GM12801 (cell line): ENCODE results near the gene FBXO11.

ENCODE experiments used
- TF ChIP-seq, protein P1 (sequence below): IDR thresholded peaks from one replicate; pipeline ENCODE4 v1.5.1; 2011; ENCODE audit warnings: control low read depth; ENCODE audit not compliant: insufficient read length; ENCODE audit errors: extremely low read depth

Gene FBXO11

GRCh38 chr2:47891369-47892337 is 14.6 kb downstream of the FBXO11 start:
- TF ChIP-seq, protein P1, sequence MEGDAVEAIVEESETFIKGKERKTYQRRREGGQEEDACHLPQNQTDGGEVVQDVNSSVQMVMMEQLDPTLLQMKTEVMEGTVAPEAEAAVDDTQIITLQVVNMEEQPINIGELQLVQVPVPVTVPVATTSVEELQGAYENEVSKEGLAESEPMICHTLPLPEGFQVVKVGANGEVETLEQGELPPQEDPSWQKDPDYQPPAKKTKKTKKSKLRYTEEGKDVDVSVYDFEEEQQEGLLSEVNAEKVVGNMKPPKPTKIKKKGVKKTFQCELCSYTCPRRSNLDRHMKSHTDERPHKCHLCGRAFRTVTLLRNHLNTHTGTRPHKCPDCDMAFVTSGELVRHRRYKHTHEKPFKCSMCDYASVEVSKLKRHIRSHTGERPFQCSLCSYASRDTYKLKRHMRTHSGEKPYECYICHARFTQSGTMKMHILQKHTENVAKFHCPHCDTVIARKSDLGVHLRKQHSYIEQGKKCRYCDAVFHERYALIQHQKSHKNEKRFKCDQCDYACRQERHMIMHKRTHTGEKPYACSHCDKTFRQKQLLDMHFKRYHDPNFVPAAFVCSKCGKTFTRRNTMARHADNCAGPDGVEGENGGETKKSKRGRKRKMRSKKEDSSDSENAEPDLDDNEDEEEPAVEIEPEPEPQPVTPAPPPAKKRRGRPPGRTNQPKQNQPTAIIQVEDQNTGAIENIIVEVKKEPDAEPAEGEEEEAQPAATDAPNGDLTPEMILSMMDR: no peak

DNA sequence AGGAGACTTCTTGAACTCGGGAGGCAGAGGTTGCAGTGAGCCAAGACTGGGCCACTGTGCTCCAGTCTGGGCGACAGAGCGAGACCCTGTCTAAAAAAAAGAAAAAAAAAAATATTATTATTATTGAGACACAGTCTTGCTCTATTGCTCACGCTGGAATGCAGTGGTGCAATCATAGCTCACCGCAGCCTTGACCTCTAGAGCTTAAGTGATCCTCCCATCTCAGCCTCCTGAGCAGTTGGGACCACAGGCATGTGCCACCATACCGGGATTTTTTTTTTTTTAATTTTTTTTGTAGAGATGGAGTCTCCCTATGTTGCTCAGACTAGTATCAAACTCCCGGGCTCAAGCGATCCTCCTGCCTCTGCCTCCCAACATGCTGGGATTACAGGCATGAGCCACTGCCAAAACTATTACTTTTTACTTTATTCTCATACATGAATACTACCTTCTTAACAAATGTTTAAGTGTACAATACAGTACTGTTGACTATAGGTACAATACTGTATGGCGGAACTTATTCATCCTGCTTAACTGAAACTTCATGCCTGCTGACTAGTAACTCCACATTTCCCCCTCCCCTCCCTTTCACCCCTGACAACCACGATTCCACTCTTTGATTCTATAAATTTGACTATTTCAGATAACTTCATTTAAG is 15.5 kb downstream of the FBXO11 start:
- TF ChIP-seq, protein P1: no peak

GRCh38 chr2:47888581-47889280 is 17.6 kb downstream of the FBXO11 start:
- TF ChIP-seq, protein P1: no peak

DNA sequence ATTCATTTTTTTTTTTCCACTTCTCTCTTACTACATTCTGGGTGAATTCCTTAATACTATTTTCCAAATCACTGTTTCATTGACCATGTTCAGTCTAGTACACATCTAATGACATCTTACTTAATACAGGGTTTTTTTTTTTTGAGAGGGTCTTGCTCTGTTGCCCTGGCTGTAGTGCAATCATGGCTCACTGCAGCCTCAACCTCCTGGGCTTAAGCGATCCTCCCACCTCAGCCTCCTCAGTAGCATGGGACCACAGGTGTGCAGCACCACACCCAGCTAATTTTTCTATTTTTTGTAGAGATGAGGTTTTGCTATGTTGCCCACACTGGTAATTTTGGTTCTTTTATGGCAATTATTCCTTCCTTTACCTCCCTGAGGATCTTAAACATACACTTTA is 29.4 kb downstream of the FBXO11 start:
- TF ChIP-seq, protein P1: no peak

DNA sequence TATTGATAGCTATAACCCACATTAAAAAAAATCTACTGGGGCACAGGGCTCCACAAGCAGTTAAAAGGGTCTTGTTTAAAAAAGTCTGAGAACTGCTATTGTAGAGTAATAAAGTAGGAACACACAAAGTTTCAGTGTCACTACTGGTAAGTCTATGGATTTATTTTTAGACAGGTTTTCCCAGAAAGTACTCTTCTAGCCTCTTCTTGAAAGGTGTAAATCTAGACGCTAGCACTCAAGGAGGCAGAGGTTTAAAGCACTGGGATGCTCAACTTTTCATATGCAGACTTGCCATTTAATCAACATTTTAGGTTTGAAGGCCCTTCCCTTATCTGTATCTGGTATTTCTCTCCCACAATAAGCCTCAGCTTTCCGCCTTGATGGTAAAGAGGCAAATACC is 33.4 kb downstream of the FBXO11 start:
- TF ChIP-seq, protein P1: no peak

GRCh38 chr2:47870641-47871540 is 35.4 kb downstream of the FBXO11 start:
- TF ChIP-seq, protein P1: no peak
